Measurements from ENCODE around the gene SLC22A31. TPM values are rescaled to one million over a fixed set of nuclear protein-coding genes. Genes with fewer than 3 reads are reported as not detected.
"Not testable (repeated sequence)": the region's sequence is repeated elsewhere in the genome, so short reads cannot be mapped to it uniquely, and the experiment has no call there.

SLC22A31 gene
- polyA plus RNA-seq (ENCODE audit: insufficient read length in 12 of 12), result 1 to 10 TPM in 7 of 12 donors, under 1 TPM in 3, not detected in 2; 0.31 to 3.7 (median 1.5) TPM
- long read RNA-seq, donor 1, result 0 reads
- long read RNA-seq, donor 2, result 0 reads
- long read RNA-seq, donor 3, result 0 reads
- long read RNA-seq, donor 4, result 0 reads
- long read RNA-seq, donor 5, result 0 reads
- long read RNA-seq, donor 6, result 0 reads
- long read RNA-seq, donor 7, result 0 reads
- long read RNA-seq, donor 8, result 0 reads
- long read RNA-seq, donor 9, result 0 reads
- long read RNA-seq, donor 10, result 0 reads
- long read RNA-seq, donor 11, result 0 reads

- DNase-seq, result no peak
These were observed at the start of gene SLC22A31 for GRCh38 chr16:89200124-89200849. SLC22A31 (minus strand) TSS chr16:89200537; CDS start chr16:89200501, 36 bp downstream.

- DNase-seq, result no peak
These were observed 48.1 kb upstream of the SLC22A31 start for GRCh38 chr16:89248196-89248982.

- DNase-seq, result not testable (repeated sequence)
These were observed 47.4 kb upstream of the SLC22A31 start for GRCh38 chr16:89247734-89248075.

GRCh38 chr16:89246903-89247733, 46.8 kb upstream of the SLC22A31 start:
- DNase-seq, result peak; percentile 65

- no peak for DNase-seq
These were observed 46.1 kb upstream of the SLC22A31 start for GRCh38 chr16:89246383-89246902.

GRCh38 chr16:89244754-89245153, 44.4 kb upstream of the SLC22A31 start:
- no peak for DNase-seq

- not testable (repeated sequence) for DNase-seq
These were observed 43.9 kb upstream of the SLC22A31 start for GRCh38 chr16:89244264-89244663.

- no peak for DNase-seq
These were observed 43.3 kb upstream of the SLC22A31 start for GRCh38 chr16:89243664-89244063.

- DNase-seq, result no peak
These were observed 42.5 kb upstream of the SLC22A31 start for GRCh38 chr16:89242795-89243200.

GRCh38 chr16:89241187-89242007, 41.1 kb upstream of the SLC22A31 start:
- peak; percentile 85 for DNase-seq

GRCh38 chr16:89237733-89238132, 37.4 kb upstream of the SLC22A31 start:
- no peak for DNase-seq

GRCh38 chr16:89233678-89234490, 33.5 kb upstream of the SLC22A31 start:
- DNase-seq, result no peak

- no peak for DNase-seq
These were observed 31.8 kb upstream of the SLC22A31 start for GRCh38 chr16:89232107-89232506.

GRCh38 chr16:89230255-89230654, 29.9 kb upstream of the SLC22A31 start:
- peak; percentile 30 for DNase-seq

- no peak for DNase-seq
These were observed 24.3 kb upstream of the SLC22A31 start for GRCh38 chr16:89224665-89225064.

GRCh38 chr16:89222931-89223330, 22.6 kb upstream of the SLC22A31 start:
- no peak for DNase-seq

GRCh38 chr16:89221604-89222003, 21.3 kb upstream of the SLC22A31 start:
- no peak for DNase-seq

GRCh38 chr16:89219365-89219764, 19.0 kb upstream of the SLC22A31 start:
- DNase-seq, result no peak

GRCh38 chr16:89217388-89218191, 17.3 kb upstream of the SLC22A31 start, which contains the start of gene ZNF778:
ZNF778 (plus strand) TSS chr16:89217703; CDS start chr16:89221128, 3,425 bp downstream.
- peak; percentile 86 for DNase-seq
